KMS-11 (cell line): ENCODE measurements around the gene URM1.

Experiments
- H2AFZ ChIP-seq: fragments of 200-600 bp; sonication (generic); 2 replicates; pipeline ENCODE4 v1.6.1; 2016; ENCODE audit warnings: antibody characterized with exemption, mixed run types, low read depth
- H3K27ac ChIP-seq: fragments of 200-600 bp; sonication (generic); 2 replicates; pipeline ENCODE4 v1.6.1; 2016; ENCODE audit warnings: mild to moderate bottlenecking, mixed run types
- H3K27me3 ChIP-seq: fragments of 200-600 bp; sonication (generic); 2 replicates; pipeline ENCODE4 v1.6.1; 2017; ENCODE audit warnings: mild to moderate bottlenecking, low read depth, mixed run types, moderate library complexity; ENCODE audit not compliant: insufficient read depth
- H3K36me3 ChIP-seq: fragments of 200-600 bp; sonication (generic); 2 replicates; pipeline ENCODE4 v1.6.1; 2017; ENCODE audit warnings: mild to moderate bottlenecking, mixed run types; ENCODE audit not compliant: insufficient read depth
- H3K4me1 ChIP-seq: fragments of 200-600 bp; sonication (generic); 2 replicates; pipeline ENCODE4 v1.6.1; 2016; ENCODE audit warnings: mild to moderate bottlenecking, low read depth, mixed run types; ENCODE audit not compliant: poor library complexity, severe bottlenecking
- H3K4me2 ChIP-seq: fragments of 200-600 bp; sonication (generic); 2 replicates; pipeline ENCODE4 v1.7.0; 2016; ENCODE audit warnings: mild to moderate bottlenecking, mixed run types
- H3K4me3 ChIP-seq: fragments of 200-600 bp; sonication (generic); IDR thresholded peaks from 2 replicates; pipeline ENCODE4 v1.6.1; 2017; ENCODE audit warnings: low read depth, low read length, mixed read lengths; ENCODE audit not compliant: insufficient read depth
- H3K79me2 ChIP-seq: fragments of 200-600 bp; sonication (generic); 2 replicates; pipeline ENCODE4 v1.6.1; 2016; ENCODE audit warnings: low read depth, mixed run types; ENCODE audit not compliant: insufficient read depth
- H3K9ac ChIP-seq: fragments of 200-600 bp; sonication (generic); 2 replicates; pipeline ENCODE4 v1.6.1; 2016; ENCODE audit warnings: mild to moderate bottlenecking, mixed run types
- H4K20me1 ChIP-seq: fragments of 200-600 bp; sonication (generic); 2 replicates; pipeline ENCODE4 v1.6.1; 2016; ENCODE audit warnings: mild to moderate bottlenecking, mixed run types; ENCODE audit not compliant: insufficient read depth
- TF ChIP-seq, protein P1 (sequence below): fragments of 200-600 bp; sonication (generic); conservative IDR thresholded peaks from 2 replicates; pipeline ENCODE4 v1.6.1; 2017; ENCODE audit warnings: low read depth, mild to moderate bottlenecking, antibody characterized with exemption, low read length, moderate library complexity, mixed read lengths

Gene URM1

DNA sequence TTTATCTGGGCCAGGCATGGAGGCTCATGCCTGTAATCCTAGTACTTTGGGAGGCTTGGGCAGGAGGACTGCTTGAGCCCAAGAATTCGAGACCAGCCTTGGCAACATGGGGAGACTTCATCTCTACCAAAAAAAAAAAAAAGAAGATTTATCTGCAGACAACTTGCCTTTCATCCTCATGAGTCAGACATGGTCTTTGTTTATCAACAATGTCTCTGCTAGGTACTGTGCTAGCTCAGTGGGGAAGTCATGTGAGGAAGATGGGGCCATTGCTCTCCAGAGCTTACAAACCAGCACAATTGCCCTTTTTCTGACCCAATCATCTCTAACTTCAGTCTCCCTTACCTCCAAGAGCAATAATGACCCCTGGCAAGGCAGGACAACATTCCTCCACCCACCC lies 1.6 kb downstream of the URM1 start:
- H4K20me1 ChIP-seq, result no peaks in the 10 kb centered on the region
- H3K36me3 ChIP-seq, result no peaks in the 10 kb centered on the region
- H3K27ac ChIP-seq, result no peak overlapping the region
- H3K9ac ChIP-seq, result no peak overlapping the region
- H2AFZ ChIP-seq, result no peak overlapping the region
- no peak overlapping the region for H3K4me3 ChIP-seq
- TF ChIP-seq, protein P1, sequence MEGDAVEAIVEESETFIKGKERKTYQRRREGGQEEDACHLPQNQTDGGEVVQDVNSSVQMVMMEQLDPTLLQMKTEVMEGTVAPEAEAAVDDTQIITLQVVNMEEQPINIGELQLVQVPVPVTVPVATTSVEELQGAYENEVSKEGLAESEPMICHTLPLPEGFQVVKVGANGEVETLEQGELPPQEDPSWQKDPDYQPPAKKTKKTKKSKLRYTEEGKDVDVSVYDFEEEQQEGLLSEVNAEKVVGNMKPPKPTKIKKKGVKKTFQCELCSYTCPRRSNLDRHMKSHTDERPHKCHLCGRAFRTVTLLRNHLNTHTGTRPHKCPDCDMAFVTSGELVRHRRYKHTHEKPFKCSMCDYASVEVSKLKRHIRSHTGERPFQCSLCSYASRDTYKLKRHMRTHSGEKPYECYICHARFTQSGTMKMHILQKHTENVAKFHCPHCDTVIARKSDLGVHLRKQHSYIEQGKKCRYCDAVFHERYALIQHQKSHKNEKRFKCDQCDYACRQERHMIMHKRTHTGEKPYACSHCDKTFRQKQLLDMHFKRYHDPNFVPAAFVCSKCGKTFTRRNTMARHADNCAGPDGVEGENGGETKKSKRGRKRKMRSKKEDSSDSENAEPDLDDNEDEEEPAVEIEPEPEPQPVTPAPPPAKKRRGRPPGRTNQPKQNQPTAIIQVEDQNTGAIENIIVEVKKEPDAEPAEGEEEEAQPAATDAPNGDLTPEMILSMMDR, result no peak
- peak overlapping the region; percentile 95; the same call in 1 of the 2 replicates for H3K4me2 ChIP-seq
- no peaks in the 10 kb centered on the region for H3K27me3 ChIP-seq
- peaks cover 50% of the 10 kb centered on the region for H3K79me2 ChIP-seq
- peaks cover 26% of the 10 kb centered on the region for H3K4me1 ChIP-seq

DNA sequence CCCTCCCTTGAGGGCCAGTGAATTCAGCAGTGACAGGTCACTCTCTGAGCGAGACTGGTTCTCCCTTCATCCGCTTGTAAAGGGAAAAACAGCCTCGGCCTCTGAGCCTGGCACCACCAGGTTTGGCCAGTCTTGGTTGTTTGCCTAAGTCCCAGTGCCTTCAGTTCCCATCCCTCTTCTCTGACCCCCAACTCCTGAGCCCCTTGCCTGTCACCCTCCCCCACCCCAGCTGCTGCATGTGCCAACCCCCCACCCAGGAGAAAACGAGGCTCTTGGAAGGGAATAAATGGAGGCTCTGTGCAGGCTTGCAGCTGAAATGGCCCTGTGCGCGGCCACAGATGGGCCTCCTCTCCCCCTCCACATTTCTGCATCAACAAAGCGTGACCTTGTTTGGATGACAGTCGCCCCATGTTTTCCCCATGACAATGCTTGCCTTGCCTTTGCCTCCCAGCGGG lies 3.1 kb downstream of the URM1 start:
- peaks cover 26% of the 10 kb centered on the region for H3K4me1 ChIP-seq
- H3K27me3 ChIP-seq, result no peaks in the 10 kb centered on the region
- H3K79me2 ChIP-seq, result peaks cover 50% of the 10 kb centered on the region
- H3K36me3 ChIP-seq, result no peaks in the 10 kb centered on the region
- H3K9ac ChIP-seq, result no peak overlapping the region
- TF ChIP-seq, protein P1, result no peak
- no peak overlapping the region for H2AFZ ChIP-seq
- H3K4me2 ChIP-seq, result no peak overlapping the region
- no peaks in the 10 kb centered on the region for H4K20me1 ChIP-seq
- no peak overlapping the region for H3K27ac ChIP-seq
- H3K4me3 ChIP-seq, result no peak overlapping the region

DNA sequence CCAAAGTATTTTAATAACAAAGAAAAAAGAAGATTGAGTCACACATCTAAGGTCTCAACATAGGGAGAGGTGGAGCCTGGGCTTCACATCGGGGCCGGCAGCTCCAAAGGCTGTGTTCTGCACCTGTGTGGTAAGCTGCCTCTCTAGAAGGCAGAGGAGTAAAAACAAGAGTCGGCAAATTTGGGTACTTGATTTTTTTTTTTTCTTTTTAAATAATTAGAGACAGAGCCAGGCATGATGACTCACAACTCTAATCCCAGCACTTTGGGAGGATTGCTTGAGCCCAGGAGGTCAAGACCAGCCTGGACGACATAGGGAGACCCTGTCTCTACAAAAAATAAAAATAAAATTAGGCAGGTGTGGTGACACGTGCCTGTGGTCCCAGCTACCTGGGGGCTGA lies 4.7 kb downstream of the URM1 start:
- Histone ChIP-seq H3K4me3 (no peak overlapping the region), H3K9ac (no peak overlapping the region), H3K27me3 (no peaks in the 10 kb centered on the region), H2AFZ (no peak overlapping the region), H3K27ac (no peak overlapping the region), H3K79me2 (peaks cover 50% of the 10 kb centered on the region), H3K4me1 (peaks cover 20% of the 10 kb centered on the region), H3K4me2 (no peak overlapping the region), H3K36me3 (no peaks in the 10 kb centered on the region), H4K20me1 (no peaks in the 10 kb centered on the region)
- TF ChIP-seq, protein P1, result no peak

GRCh38 chr9:128382261-128382660 lies 11.1 kb downstream of the URM1 start:
- H3K27ac ChIP-seq, result no peak overlapping the region; the same call in 1 of the 2 replicates
- peaks cover 17% of the 10 kb centered on the region for H3K4me1 ChIP-seq
- no peak overlapping the region; the same call in 1 of the 2 replicates for H3K4me2 ChIP-seq
- H3K9ac ChIP-seq, result no peak overlapping the region
- no peaks in the 10 kb centered on the region for H3K27me3 ChIP-seq
- no peaks in the 10 kb centered on the region for H3K36me3 ChIP-seq
- no peaks in the 10 kb centered on the region for H3K79me2 ChIP-seq
- no peak overlapping the region for H2AFZ ChIP-seq
- H3K4me3 ChIP-seq, result no peak overlapping the region
- no peaks in the 10 kb centered on the region for H4K20me1 ChIP-seq
- TF ChIP-seq, protein P1, result no peak
